Measurements from ENCODE around the gene CELSR1.

DNA sequence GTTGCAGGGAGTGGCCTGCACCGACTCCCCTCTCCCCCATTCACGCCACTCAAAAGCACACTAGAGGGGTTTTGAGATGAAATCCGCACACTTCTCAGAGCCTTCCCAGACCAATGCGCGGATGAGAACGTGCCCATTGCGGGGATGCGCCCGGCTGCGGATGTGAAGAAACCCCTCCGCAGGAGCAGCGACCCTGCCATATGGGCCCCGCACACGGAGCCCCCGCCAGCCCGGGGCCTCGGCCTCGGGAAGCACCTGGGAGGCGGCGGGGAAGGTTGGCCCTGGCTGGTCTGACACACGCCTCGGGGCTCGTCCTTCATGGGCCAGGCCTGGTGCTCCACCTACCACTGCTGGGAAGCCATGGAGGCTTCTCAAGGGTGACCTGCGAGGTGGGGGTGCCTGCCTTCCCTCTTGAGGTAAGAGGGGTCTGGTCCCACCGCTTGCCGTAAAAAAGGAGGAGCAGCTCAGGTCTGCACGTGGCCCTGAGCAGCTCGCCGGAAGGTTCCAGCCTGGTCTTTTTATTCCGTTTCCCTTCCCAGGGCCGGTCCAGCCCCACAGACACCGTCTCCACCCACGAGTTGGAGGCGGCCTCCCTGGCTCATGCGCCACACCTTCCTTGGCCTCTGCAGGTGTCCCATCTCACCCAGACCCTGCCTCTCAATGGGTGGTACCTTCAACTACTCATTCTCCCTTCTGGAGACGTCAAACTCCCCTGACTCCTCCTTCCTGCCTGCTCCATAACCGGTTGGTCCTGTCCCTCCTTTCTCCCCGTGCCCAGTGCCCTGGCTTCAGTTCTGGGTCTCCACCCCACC, 162.6 kb downstream of the CELSR1 start:
- TF ChIP-seq POLR2A (IDR thresholded peaks at IDR 0.05; ENCODE audit: low read depth, low read length): no peak
- TF ChIP-seq POLR2AphosphoS5 (IDR thresholded peaks at IDR 0.05; ENCODE audit: low read depth, low read length): no peak
- no peak for TF ChIP-seq TAF1 (IDR thresholded peaks at IDR 0.05; ENCODE audit: borderline replicate concordance, low read depth, low read length)

All from GM12892 (cell line).